B cell (primary cell): ENCODE measurements around the gene PDCD1LG2. TPM values are rescaled to one million over a fixed set of nuclear protein-coding genes. Genes with fewer than 3 reads are reported as not detected.
A peak's percentile ranks its signal among the peaks of the same experiment; 100 is the strongest.

Experiments used
- ATAC-seq: fragments of 200-7000 bp; cut with Tn5 transposase; one replicate; pipeline ENCODE4 v1.10.0; 2021; ENCODE audit warnings: low read depth, mild to moderate bottlenecking, moderate number of reproducible peaks, moderate library complexity
- CTCF ChIA-PET: fragments of 350-600 bp; sonication (Branson Sonifier 250); formaldehyde crosslinking; loops from one replicate; lab custom pipeline; 2021; ENCODE audit warnings: antibody characterized with exemption, inconsistent platforms; lab: Charles Lee
- POLR2A ChIA-PET: fragments of 350-600 bp; sonication (Branson Sonifier 250); formaldehyde crosslinking; loops from one replicate; lab custom pipeline; 2021; ENCODE audit warnings: antibody characterized with exemption; lab: Charles Lee
- DNase-seq: peaks from one replicate; pipeline ENCODE4 v3.0.0; 2013
- H2AFZ ChIP-seq: 2 replicates; pipeline ENCODE4 v1.6.1; 2012; ENCODE audit warnings: mild to moderate bottlenecking, low read depth, low read length; ENCODE audit not compliant: insufficient read depth, poor library complexity, severe bottlenecking
- H3K27ac ChIP-seq, 2 donors: 1 replicate in 1 of 2; 2 replicates in 1 of 2; pipeline ENCODE4 v1.5.1; 2012 to 2013; ENCODE audit warnings: low read length in 2 of 2, mild to moderate bottlenecking in 2 of 2, moderate library complexity in 1 of 2
- H3K27me3 ChIP-seq, 4 experiments: fragments of 200-600 bp in 1 of 4; sonication (generic) in 1 of 4; replicated peaks in 1 of 4; 1 replicate in 2 of 4; 2 replicates in 2 of 4; pipeline versions ENCODE4 v1.6.1 to v1.7.0; 2013 to 2016; ENCODE audit warnings: low read length in 3 of 4, mild to moderate bottlenecking in 2 of 4, mixed read lengths in 1 of 4, moderate library complexity in 1 of 4; ENCODE audit not compliant: insufficient read depth in 4 of 4, control insufficient read depth in 3 of 4; ENCODE audit errors: control extremely low read depth in 1 of 4
- H3K36me3 ChIP-seq, 2 experiments: replicated peaks in 1 of 2; 1 replicate in 1 of 2; 2 replicates in 1 of 2; pipeline versions ENCODE4 v1.6.1 to v1.7.1; 2013; ENCODE audit warnings: low read length in 1 of 2; ENCODE audit not compliant: insufficient read depth in 2 of 2, control insufficient read depth in 1 of 2; ENCODE audit errors: control extremely low read depth in 1 of 2, extremely low read depth in 1 of 2
- H3K4me1 ChIP-seq, 2 donors: fragments of 200-600 bp in 1 of 2; sonication (generic) in 1 of 2; 1 replicate in 1 of 2; 2 replicates in 1 of 2; pipeline versions ENCODE4 v1.5.1 to v1.6.1; 2013 to 2017; ENCODE audit warnings: low read length in 2 of 2; ENCODE audit not compliant: control insufficient read depth in 2 of 2, insufficient read depth in 2 of 2
- H3K4me2 ChIP-seq: replicated peaks from 2 replicates; pipeline ENCODE3; 2012; ENCODE audit warnings: mild to moderate bottlenecking, low read depth, low read length; ENCODE audit not compliant: poor library complexity, severe bottlenecking
- H3K4me3 ChIP-seq, 5 experiments: fragments of 200-600 bp in 1 of 5; sonication (generic) in 1 of 5; 1 replicate in 3 of 5; 2 replicates in 2 of 5; pipeline versions ENCODE4 v1.5.1 to v1.7.0; 2011 to 2016; ENCODE audit warnings: low read length in 4 of 5, mild to moderate bottlenecking in 4 of 5, low read depth in 2 of 5, control low read depth in 1 of 5, moderate library complexity in 1 of 5; ENCODE audit not compliant: insufficient read depth in 1 of 5; ENCODE audit errors: control extremely low read depth in 1 of 5, extremely low read depth in 1 of 5
- H3K79me2 ChIP-seq: fragments of 200-600 bp; sonication (generic); one replicate; pipeline ENCODE4 v1.6.0; 2016; ENCODE audit warnings: low read length; ENCODE audit not compliant: control insufficient read depth, insufficient read depth
- H3K9ac ChIP-seq: fragments of 200-600 bp; sonication (generic); 2 replicates; pipeline ENCODE4 v1.6.1; 2017; ENCODE audit warnings: mild to moderate bottlenecking, low read length, moderate library complexity
- H3K9me3 ChIP-seq, 3 donors: one replicate each; pipeline versions ENCODE4 v1.6.1 to v1.7.1; 2013; ENCODE audit warnings: low read length in 2 of 3; ENCODE audit not compliant: control insufficient read depth in 2 of 3, insufficient read depth in 1 of 3; ENCODE audit errors: control extremely low read depth in 1 of 3
- H4K20me1 ChIP-seq: 2 replicates; pipeline ENCODE4 v1.6.0; 2012; ENCODE audit warnings: mild to moderate bottlenecking, low read length; ENCODE audit not compliant: insufficient read depth, control insufficient read depth, poor library complexity, severe bottlenecking
- H3K27ac Mint-ChIP-seq: one replicate; pipeline ENCODE4 v1.8.0; 2021; ENCODE audit warnings: mixed read lengths
- H3K27me3 Mint-ChIP-seq: one replicate; pipeline ENCODE4 v1.8.0; 2021; ENCODE audit warnings: mixed read lengths
- H3K4me1 Mint-ChIP-seq: one replicate; pipeline ENCODE4 v1.8.0; 2021; ENCODE audit warnings: mixed read lengths
- H3K4me3 Mint-ChIP-seq: one replicate; pipeline ENCODE4 v1.8.0; 2021; ENCODE audit warnings: mixed read lengths
- H3K9me3 Mint-ChIP-seq: one replicate; pipeline ENCODE4 v1.8.0; 2022; ENCODE audit warnings: mixed read lengths; ENCODE audit not compliant: insufficient read depth
- EZH2 ChIP-seq: IDR thresholded peaks from 2 replicates; pipeline ENCODE4 v1.6.1; 2012; ENCODE audit warnings: borderline replicate concordance, low read depth, mild to moderate bottlenecking, moderate library complexity, low read length; ENCODE audit not compliant: insufficient read depth, poor library complexity, severe bottlenecking
- WGBS: methylation state at CpG from one replicate; pipeline ENCODE4 v1.1.5; 2013; ENCODE audit warnings: missing lambda C conversion rate; ENCODE audit not compliant: insufficient coverage; 5-methylcytosine and 5-hydroxymethylcytosine counted together
- intact Hi-C: fragments of 100-400 bp; cut with micrococcal nuclease; formaldehyde crosslinking; loops from one replicate; pipeline ENCODE4 v1.10.0; 2022
- polyA plus RNA-seq: library from polyadenylated mRNA; depleted of rRNA; stranded (reverse); fragments of >200 nt; gene quantifications from 2 replicates; pipeline ENCODE4 v1.2.3, GENCODE V29; 2012
- total RNA-seq, 2 donors: library from RNA; stranded (reverse); fragments of 120-200 nt in 1 of 2; gene quantifications; 1 replicate in 1 of 2; 2 replicates in 1 of 2; pipeline versions ENCODE4 v1.2.3 to v1.2.4, GENCODE V29; 2013 to 2022
- TF ChIP-seq, protein P1 (sequence below): fragments of 200-600 bp; IDR thresholded peaks from one replicate; pipeline ENCODE4 v1.8.0; 2022; ENCODE audit warnings: antibody characterized with exemption, mild to moderate bottlenecking

PDCD1LG2 gene
- total and polyA plus RNA-seq, 2 donors (not counting 1 experiment from before 2014, with no cell fraction given): 0.67 TPM; not detected in 1

DNA sequence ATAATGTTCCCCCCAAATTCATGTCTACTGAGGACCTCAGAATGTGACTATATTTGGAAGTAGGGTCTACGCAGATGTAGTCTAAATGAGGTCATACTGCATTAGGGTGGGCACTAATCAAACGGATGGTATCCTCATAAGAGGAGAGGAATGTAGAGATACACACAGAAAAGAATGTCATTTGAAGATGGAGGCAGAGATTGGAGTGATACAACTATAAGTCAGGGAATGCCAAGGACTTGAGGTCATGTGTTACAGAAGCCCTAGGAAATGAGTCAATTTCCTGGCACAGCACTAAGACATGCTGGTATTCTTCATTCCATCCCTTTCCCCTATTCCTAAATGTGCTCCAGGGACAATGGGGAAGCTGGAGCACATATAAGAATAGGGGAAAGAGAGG, 758 bp upstream of the PDCD1LG2 start:
- H3K27me3 Mint-ChIP-seq: no peaks in the 10 kb centered on the region
- CTCF ChIA-PET: interaction anchor here (1.3 kb wide), 1 partner anchor 60 kb away, joined by 3 read pairs; the partner anchor contains the start of gene CD274

DNA sequence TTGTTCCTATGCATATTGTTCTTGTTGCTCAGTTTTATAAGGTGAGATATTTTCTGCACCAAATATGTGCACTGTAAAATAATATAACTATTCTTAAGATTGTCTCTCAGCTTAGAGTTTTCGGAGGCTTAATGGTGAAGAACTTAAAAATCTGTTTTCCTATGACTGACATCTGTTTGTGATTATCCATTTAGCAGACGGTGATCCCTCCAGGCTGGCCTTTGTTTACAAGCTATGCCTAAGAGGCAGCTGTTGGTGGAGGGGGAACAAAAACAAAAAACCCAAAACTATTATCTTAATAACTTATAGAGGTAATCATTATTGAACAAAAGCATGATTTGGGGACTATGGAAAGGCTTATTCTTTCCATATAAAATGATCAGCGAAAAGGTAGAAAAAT, 658 bp downstream of the PDCD1LG2 start:
- WGBS: no CpG with 5 or more reads among the region's 3 CpGs

More for the DNA sequence above, 758 bp upstream of the PDCD1LG2 start:
- Mint-ChIP-seq H3K4me1 (peaks cover 43% of the 10 kb centered on the region), H3K27ac (no peak overlapping the region), H3K9me3 (no peaks in the 10 kb centered on the region), H3K4me3 (peak overlapping the region; percentile 54)
- Histone ChIP-seq H3K4me1 (peaks cover 20 to 33% of the 10 kb centered on the region in 2 donors), H3K27me3 (no peaks in the 10 kb centered on the region), H3K36me3 (no peaks in the 10 kb centered on the region), H4K20me1 (no peaks in the 10 kb centered on the region), H3K9me3 (no peaks in the 10 kb centered on the region), H3K9ac (no peak overlapping the region), H3K79me2 (no peaks in the 10 kb centered on the region), H3K27ac (no peak overlapping the region), H3K4me2 (peak overlapping the region; percentile 53), H3K4me3 (no peak overlapping the region), H2AFZ (no peak overlapping the region)
- 80% methylated on average over 1 of the region's 2 CpGs for WGBS
- no peak for TF ChIP-seq EZH2
- TF ChIP-seq, protein P1, sequence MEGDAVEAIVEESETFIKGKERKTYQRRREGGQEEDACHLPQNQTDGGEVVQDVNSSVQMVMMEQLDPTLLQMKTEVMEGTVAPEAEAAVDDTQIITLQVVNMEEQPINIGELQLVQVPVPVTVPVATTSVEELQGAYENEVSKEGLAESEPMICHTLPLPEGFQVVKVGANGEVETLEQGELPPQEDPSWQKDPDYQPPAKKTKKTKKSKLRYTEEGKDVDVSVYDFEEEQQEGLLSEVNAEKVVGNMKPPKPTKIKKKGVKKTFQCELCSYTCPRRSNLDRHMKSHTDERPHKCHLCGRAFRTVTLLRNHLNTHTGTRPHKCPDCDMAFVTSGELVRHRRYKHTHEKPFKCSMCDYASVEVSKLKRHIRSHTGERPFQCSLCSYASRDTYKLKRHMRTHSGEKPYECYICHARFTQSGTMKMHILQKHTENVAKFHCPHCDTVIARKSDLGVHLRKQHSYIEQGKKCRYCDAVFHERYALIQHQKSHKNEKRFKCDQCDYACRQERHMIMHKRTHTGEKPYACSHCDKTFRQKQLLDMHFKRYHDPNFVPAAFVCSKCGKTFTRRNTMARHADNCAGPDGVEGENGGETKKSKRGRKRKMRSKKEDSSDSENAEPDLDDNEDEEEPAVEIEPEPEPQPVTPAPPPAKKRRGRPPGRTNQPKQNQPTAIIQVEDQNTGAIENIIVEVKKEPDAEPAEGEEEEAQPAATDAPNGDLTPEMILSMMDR: no peak
- ATAC-seq (no peak), DNase-seq (no peak)
- intact Hi-C loops: no loop called here
- POLR2A ChIA-PET: no interaction called here

More for the DNA sequence above, 658 bp downstream of the PDCD1LG2 start:
- Mint-ChIP-seq H3K27me3 (no peaks in the 10 kb centered on the region), H3K27ac (peak overlapping the region; percentile 89), H3K4me1 (peaks cover 43% of the 10 kb centered on the region), H3K4me3 (peak overlapping the region; percentile 86), H3K9me3 (no peaks in the 10 kb centered on the region)
- ATAC-seq (no peak), DNase-seq (no peak)
- no peaks in the 10 kb centered on the region for H3K27me3 ChIP-seq
- H3K4me2 ChIP-seq: peak overlapping the region; percentile 53
- H3K4me1 ChIP-seq: peaks cover 20 to 33% of the 10 kb centered on the region in 2 donors
- ChIA-PET CTCF (interaction anchor here (1.1 to 1.3 kb wide), 4 partner anchors 11 to 79 kb away, joined by 3 to 4 read pairs (median 3); no protein-coding TSS in a partner anchor), POLR2A (interaction anchor here (0.8 kb wide), 1 partner anchor 19 kb away, joined by 3 read pairs; no protein-coding TSS in a partner anchor)
- H3K9me3 ChIP-seq: no peaks in the 10 kb centered on the region
- H3K9ac ChIP-seq: peak overlapping the region; percentile 31
- H4K20me1 ChIP-seq: no peaks in the 10 kb centered on the region
- no peaks in the 10 kb centered on the region for H3K36me3 ChIP-seq
- peak overlapping the region in 1 of 2 donors; percentile 23 for H3K27ac ChIP-seq
- H2AFZ ChIP-seq: no peak overlapping the region
- H3K4me3 ChIP-seq: no peak overlapping the region
- TF ChIP-seq EZH2: no peak
- TF ChIP-seq, protein P1: no peak
- H3K79me2 ChIP-seq: no peaks in the 10 kb centered on the region
- intact Hi-C loops: loop anchor here (5.0 kb wide), 2 partner anchors 59 to 81 kb away; partner anchors contain the start of gene CD274
